ENCODE data around the gene DGKZ. TPM values are rescaled to one million over a fixed set of nuclear protein-coding genes. Genes with fewer than 3 reads are reported as not detected.

The DGKZ gene
- total and polyA plus RNA-seq, 2 of the 13 experiments (the other 11 are each of a cell fraction or from before 2014, with no cell fraction given) = 15.8 to 20.7 TPM

DNA sequence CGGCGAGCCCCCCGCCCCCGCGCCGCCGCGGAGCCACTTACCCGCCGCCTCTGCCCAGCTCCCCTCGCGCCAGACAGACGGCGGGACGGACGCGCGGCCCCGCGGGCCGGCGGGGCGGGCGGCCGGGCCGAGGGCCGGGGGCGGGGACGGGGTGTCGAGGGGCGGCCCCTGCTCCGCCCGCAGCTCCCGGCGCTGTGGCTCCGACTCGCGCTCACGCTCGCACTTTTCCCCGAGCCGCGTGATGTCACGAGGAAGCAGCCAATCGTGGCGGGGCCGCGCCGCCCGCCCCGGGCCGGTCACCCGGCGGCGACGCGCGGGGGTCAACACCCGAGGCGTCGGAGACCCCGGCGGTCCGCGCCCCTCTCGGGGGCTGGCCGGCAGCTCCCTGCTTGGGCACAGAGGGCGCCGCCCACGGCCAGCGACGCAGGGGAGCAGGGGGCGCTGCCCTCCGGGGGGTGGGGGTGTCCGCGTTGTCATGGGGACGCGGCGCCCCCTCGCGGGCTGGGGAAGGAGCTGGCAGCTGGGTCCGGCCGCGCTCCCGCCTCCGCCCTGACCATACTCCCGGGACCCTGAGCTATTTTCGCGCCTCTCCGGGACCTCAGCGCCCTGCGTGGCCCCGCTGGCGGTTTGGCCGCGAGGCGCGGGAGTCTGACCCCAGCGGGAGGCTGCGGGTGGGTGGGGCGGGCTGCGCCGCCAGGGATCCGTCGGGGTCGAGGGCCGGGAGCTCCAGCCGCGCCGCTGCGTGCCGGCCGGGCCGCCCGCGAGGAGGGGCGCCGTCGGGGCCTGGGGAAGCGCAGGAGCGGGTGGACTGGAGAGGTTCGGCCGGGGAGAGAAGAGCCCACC, 44.5 kb downstream of the DGKZ start, which contains the start of gene CHRM4 (continued):
- TF ChIP-seq, protein P1, sequence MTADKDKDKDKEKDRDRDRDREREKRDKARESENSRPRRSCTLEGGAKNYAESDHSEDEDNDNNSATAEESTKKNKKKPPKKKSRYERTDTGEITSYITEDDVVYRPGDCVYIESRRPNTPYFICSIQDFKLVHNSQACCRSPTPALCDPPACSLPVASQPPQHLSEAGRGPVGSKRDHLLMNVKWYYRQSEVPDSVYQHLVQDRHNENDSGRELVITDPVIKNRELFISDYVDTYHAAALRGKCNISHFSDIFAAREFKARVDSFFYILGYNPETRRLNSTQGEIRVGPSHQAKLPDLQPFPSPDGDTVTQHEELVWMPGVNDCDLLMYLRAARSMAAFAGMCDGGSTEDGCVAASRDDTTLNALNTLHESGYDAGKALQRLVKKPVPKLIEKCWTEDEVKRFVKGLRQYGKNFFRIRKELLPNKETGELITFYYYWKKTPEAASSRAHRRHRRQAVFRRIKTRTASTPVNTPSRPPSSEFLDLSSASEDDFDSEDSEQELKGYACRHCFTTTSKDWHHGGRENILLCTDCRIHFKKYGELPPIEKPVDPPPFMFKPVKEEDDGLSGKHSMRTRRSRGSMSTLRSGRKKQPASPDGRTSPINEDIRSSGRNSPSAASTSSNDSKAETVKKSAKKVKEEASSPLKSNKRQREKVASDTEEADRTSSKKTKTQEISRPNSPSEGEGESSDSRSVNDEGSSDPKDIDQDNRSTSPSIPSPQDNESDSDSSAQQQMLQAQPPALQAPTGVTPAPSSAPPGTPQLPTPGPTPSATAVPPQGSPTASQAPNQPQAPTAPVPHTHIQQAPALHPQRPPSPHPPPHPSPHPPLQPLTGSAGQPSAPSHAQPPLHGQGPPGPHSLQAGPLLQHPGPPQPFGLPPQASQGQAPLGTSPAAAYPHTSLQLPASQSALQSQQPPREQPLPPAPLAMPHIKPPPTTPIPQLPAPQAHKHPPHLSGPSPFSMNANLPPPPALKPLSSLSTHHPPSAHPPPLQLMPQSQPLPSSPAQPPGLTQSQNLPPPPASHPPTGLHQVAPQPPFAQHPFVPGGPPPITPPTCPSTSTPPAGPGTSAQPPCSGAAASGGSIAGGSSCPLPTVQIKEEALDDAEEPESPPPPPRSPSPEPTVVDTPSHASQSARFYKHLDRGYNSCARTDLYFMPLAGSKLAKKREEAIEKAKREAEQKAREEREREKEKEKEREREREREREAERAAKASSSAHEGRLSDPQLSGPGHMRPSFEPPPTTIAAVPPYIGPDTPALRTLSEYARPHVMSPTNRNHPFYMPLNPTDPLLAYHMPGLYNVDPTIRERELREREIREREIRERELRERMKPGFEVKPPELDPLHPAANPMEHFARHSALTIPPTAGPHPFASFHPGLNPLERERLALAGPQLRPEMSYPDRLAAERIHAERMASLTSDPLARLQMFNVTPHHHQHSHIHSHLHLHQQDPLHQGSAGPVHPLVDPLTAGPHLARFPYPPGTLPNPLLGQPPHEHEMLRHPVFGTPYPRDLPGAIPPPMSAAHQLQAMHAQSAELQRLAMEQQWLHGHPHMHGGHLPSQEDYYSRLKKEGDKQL (CRISPR knock-in tag; IDR thresholded peaks at IDR 0.05; ENCODE audit: low read depth) = no peak
- TF ChIP-seq, protein P2, sequence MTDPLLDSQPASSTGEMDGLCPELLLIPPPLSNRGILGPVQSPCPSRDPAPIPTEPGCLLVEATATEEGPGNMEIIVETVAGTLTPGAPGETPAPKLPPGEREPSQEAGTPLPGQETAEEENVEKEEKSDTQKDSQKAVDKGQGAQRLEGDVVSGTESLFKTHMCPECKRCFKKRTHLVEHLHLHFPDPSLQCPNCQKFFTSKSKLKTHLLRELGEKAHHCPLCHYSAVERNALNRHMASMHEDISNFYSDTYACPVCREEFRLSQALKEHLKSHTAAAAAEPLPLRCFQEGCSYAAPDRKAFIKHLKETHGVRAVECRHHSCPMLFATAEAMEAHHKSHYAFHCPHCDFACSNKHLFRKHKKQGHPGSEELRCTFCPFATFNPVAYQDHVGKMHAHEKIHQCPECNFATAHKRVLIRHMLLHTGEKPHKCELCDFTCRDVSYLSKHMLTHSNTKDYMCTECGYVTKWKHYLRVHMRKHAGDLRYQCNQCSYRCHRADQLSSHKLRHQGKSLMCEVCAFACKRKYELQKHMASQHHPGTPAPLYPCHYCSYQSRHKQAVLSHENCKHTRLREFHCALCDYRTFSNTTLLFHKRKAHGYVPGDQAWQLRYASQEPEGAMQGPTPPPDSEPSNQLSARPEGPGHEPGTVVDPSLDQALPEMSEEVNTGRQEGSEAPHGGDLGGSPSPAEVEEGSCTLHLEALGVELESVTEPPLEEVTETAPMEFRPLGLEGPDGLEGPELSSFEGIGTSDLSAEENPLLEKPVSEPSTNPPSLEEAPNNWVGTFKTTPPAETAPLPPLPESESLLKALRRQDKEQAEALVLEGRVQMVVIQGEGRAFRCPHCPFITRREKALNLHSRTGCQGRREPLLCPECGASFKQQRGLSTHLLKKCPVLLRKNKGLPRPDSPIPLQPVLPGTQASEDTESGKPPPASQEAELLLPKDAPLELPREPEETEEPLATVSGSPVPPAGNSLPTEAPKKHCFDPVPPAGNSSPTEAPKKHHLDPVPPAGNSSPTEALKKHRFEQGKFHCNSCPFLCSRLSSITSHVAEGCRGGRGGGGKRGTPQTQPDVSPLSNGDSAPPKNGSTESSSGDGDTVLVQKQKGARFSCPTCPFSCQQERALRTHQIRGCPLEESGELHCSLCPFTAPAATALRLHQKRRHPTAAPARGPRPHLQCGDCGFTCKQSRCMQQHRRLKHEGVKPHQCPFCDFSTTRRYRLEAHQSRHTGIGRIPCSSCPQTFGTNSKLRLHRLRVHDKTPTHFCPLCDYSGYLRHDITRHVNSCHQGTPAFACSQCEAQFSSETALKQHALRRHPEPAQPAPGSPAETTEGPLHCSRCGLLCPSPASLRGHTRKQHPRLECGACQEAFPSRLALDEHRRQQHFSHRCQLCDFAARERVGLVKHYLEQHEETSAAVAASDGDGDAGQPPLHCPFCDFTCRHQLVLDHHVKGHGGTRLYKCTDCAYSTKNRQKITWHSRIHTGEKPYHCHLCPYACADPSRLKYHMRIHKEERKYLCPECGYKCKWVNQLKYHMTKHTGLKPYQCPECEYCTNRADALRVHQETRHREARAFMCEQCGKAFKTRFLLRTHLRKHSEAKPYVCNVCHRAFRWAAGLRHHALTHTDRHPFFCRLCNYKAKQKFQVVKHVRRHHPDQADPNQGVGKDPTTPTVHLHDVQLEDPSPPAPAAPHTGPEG (CRISPR knock-in tag; IDR thresholded peaks at IDR 0.05) = no peak
- TF ChIP-seq, protein P3, sequence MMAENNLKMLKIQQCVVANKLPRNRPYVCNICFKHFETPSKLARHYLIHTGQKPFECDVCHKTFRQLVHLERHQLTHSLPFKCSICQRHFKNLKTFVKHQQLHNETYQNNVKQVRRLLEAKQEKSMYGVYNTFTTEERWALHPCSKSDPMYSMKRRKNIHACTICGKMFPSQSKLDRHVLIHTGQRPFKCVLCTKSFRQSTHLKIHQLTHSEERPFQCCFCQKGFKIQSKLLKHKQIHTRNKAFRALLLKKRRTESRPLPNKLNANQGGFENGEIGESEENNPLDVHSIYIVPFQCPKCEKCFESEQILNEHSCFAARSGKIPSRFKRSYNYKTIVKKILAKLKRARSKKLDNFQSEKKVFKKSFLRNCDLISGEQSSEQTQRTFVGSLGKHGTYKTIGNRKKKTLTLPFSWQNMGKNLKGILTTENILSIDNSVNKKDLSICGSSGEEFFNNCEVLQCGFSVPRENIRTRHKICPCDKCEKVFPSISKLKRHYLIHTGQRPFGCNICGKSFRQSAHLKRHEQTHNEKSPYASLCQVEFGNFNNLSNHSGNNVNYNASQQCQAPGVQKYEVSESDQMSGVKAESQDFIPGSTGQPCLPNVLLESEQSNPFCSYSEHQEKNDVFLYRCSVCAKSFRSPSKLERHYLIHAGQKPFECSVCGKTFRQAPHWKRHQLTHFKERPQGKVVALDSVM (CRISPR knock-in tag; IDR thresholded peaks at IDR 0.05) = no peak
- no peak for TF ChIP-seq PAX8 (CRISPR knock-in tag; IDR thresholded peaks at IDR 0.05; ENCODE audit: borderline replicate concordance)
- TF ChIP-seq MAZ (IDR thresholded peaks at IDR 0.05; ENCODE audit: borderline replicate concordance, low read depth, low read length) = peak; percentile 55; the same call in 1 of the 2 replicates
- 0 out of 2 replicates have a peak, but pooled peaks have one; percentile 36 for TF ChIP-seq MAZ (CRISPR knock-in tag; IDR thresholded peaks at IDR 0.05; ENCODE audit: low read depth)
- no peak for TF ChIP-seq PHF8 (CRISPR knock-in tag; IDR thresholded peaks at IDR 0.05)
- TF ChIP-seq RFX3 (CRISPR knock-in tag; IDR thresholded peaks at IDR 0.05) = peak; percentile 66
- TF ChIP-seq ZNF550 (CRISPR knock-in tag; IDR thresholded peaks at IDR 0.05; ENCODE audit: borderline replicate concordance) = no peak
- TF ChIP-seq DNMT1 (CRISPR knock-in tag; IDR thresholded peaks at IDR 0.05) = 0 out of 2 replicates have a peak, but pooled peaks have one; percentile 28
- TF ChIP-seq ZNF572 (CRISPR knock-in tag; IDR thresholded peaks at IDR 0.05) = no peak
- TF ChIP-seq, protein P4, sequence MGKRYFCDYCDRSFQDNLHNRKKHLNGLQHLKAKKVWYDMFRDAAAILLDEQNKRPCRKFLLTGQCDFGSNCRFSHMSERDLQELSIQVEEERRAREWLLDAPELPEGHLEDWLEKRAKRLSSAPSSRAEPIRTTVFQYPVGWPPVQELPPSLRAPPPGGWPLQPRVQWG (CRISPR knock-in tag; IDR thresholded peaks at IDR 0.05; ENCODE audit: borderline replicate concordance, low read depth) = no peak
- TF ChIP-seq POGZ (CRISPR knock-in tag; IDR thresholded peaks at IDR 0.05) = no peak

All from HepG2 (cell line).